ENCODE measurements around the gene DTX1.

Gene DTX1

GRCh38 chr12:113086249-113087164 is 30.0 kb downstream of the DTX1 start:
- TF ChIP-seq CTCF (IDR thresholded peaks at IDR 0.05; ENCODE audit: control insufficient read depth, insufficient read depth, low read depth, low read length, missing control alignments), result no peak
- H3K4me3 ChIP-seq (ENCODE audit: control insufficient read depth, low read depth, low read length), result no peak overlapping the region
- DNase-seq (ENCODE audit: low read depth), result no peak

GRCh38 chr12:113087193-113087592 is 30.7 kb downstream of the DTX1 start:
- H3K4me3 ChIP-seq (ENCODE audit: control insufficient read depth, low read depth, low read length), result no peak overlapping the region
- no peak for DNase-seq (ENCODE audit: low read depth)
- TF ChIP-seq CTCF (IDR thresholded peaks at IDR 0.05; ENCODE audit: control insufficient read depth, insufficient read depth, low read depth, low read length, missing control alignments), result no peak

GRCh38 chr12:113088037-113088436 is 31.5 kb downstream of the DTX1 start:
- no peak for DNase-seq (ENCODE audit: low read depth)
- no peak overlapping the region for H3K4me3 ChIP-seq (ENCODE audit: control insufficient read depth, low read depth, low read length)
- no peak for TF ChIP-seq CTCF (IDR thresholded peaks at IDR 0.05; ENCODE audit: control insufficient read depth, insufficient read depth, low read depth, low read length, missing control alignments)

- no peak for TF ChIP-seq CTCF (IDR thresholded peaks at IDR 0.05; ENCODE audit: control insufficient read depth, insufficient read depth, low read depth, low read length, missing control alignments)
- DNase-seq (ENCODE audit: low read depth), result no peak
- no peak overlapping the region for H3K4me3 ChIP-seq (ENCODE audit: control insufficient read depth, low read depth, low read length)
Measured at GRCh38 chr12:113088971-113089756, 32.6 kb downstream of the DTX1 start.

- DNase-seq (ENCODE audit: low read depth), result no peak
- H3K4me3 ChIP-seq (ENCODE audit: control insufficient read depth, low read depth, low read length), result no peak overlapping the region
- no peak for TF ChIP-seq CTCF (IDR thresholded peaks at IDR 0.05; ENCODE audit: control insufficient read depth, insufficient read depth, low read depth, low read length, missing control alignments)
Measured at GRCh38 chr12:113089839-113090238, 33.3 kb downstream of the DTX1 start.

GRCh38 chr12:113090740-113091139 is 34.2 kb downstream of the DTX1 start:
- H3K4me3 ChIP-seq (ENCODE audit: control insufficient read depth, low read depth, low read length), result no peak overlapping the region
- no peak for TF ChIP-seq CTCF (IDR thresholded peaks at IDR 0.05; ENCODE audit: control insufficient read depth, insufficient read depth, low read depth, low read length, missing control alignments)
- DNase-seq (ENCODE audit: low read depth), result no peak

Data from AG09309 (cell line).